Measurements from ENCODE around the gene IRF9. TPM values are rescaled to one million over a fixed set of nuclear protein-coding genes. Genes with fewer than 3 reads are reported as not detected.

The IRF9 gene
- total and polyA plus RNA-seq, 2 of the 13 experiments (the other 11 are each of a cell fraction or from before 2014, with no cell fraction given), result 14.9 to 49.7 TPM

GRCh38 chr14:24146978-24147760, 13.9 kb upstream of the IRF9 start, which contains the start of gene RNF31 (continued):
- TF ChIP-seq ZNF691 (CRISPR knock-in tag; IDR thresholded peaks at IDR 0.05; ENCODE audit: borderline replicate concordance, low read depth) (no peak; the same call in 1 of the 2 replicates), TBP (CRISPR knock-in tag; IDR thresholded peaks at IDR 0.05) (no peak; the same call in 1 of the 2 replicates), ZNF468 (CRISPR knock-in tag; IDR thresholded peaks at IDR 0.05) (peak; percentile 85; the same call in 1 of the 2 replicates), ZBTB34 (CRISPR knock-in tag; IDR thresholded peaks at IDR 0.05) (no peak), ZNF564 (CRISPR knock-in tag; IDR thresholded peaks at IDR 0.05) (no peak), GMEB2 (CRISPR knock-in tag; IDR thresholded peaks at IDR 0.05; ENCODE audit: low read depth) (peak; percentile 57; the same call in 1 of the 2 replicates), RBM39 (IDR thresholded peaks at IDR 0.05; ENCODE audit: low read depth, low read length, poor library complexity, severe bottlenecking) (peak; percentile 94), MXD1 (CRISPR knock-in tag; IDR thresholded peaks at IDR 0.05) (no peak; the same call in 1 of the 2 replicates), ZNF235 (CRISPR knock-in tag; IDR thresholded peaks at IDR 0.05; ENCODE audit: borderline replicate concordance) (0 out of 2 replicates have a peak, but pooled peaks have one; percentile 2), TARDBP (CRISPR knock-in tag; IDR thresholded peaks at IDR 0.05) (peak; percentile 46; the same call in 1 of the 2 replicates), GZF1 (CRISPR knock-in tag; IDR thresholded peaks at IDR 0.05) (peak; percentile 14; the same call in 1 of the 2 replicates), ZNF232 (CRISPR knock-in tag; IDR thresholded peaks at IDR 0.05; ENCODE audit: borderline replicate concordance) (peak; percentile 49), MLLT10 (CRISPR knock-in tag; IDR thresholded peaks at IDR 0.05) (0 out of 2 replicates have a peak, but pooled peaks have one; percentile 33), ZNF660 (CRISPR knock-in tag; IDR thresholded peaks at IDR 0.05; ENCODE audit: borderline replicate concordance, low read depth) (0 out of 2 replicates have a peak, but pooled peaks have one; percentile 86), MNT (IDR thresholded peaks at IDR 0.05) (peak; percentile 37)
- TF ChIP-seq, protein P1, sequence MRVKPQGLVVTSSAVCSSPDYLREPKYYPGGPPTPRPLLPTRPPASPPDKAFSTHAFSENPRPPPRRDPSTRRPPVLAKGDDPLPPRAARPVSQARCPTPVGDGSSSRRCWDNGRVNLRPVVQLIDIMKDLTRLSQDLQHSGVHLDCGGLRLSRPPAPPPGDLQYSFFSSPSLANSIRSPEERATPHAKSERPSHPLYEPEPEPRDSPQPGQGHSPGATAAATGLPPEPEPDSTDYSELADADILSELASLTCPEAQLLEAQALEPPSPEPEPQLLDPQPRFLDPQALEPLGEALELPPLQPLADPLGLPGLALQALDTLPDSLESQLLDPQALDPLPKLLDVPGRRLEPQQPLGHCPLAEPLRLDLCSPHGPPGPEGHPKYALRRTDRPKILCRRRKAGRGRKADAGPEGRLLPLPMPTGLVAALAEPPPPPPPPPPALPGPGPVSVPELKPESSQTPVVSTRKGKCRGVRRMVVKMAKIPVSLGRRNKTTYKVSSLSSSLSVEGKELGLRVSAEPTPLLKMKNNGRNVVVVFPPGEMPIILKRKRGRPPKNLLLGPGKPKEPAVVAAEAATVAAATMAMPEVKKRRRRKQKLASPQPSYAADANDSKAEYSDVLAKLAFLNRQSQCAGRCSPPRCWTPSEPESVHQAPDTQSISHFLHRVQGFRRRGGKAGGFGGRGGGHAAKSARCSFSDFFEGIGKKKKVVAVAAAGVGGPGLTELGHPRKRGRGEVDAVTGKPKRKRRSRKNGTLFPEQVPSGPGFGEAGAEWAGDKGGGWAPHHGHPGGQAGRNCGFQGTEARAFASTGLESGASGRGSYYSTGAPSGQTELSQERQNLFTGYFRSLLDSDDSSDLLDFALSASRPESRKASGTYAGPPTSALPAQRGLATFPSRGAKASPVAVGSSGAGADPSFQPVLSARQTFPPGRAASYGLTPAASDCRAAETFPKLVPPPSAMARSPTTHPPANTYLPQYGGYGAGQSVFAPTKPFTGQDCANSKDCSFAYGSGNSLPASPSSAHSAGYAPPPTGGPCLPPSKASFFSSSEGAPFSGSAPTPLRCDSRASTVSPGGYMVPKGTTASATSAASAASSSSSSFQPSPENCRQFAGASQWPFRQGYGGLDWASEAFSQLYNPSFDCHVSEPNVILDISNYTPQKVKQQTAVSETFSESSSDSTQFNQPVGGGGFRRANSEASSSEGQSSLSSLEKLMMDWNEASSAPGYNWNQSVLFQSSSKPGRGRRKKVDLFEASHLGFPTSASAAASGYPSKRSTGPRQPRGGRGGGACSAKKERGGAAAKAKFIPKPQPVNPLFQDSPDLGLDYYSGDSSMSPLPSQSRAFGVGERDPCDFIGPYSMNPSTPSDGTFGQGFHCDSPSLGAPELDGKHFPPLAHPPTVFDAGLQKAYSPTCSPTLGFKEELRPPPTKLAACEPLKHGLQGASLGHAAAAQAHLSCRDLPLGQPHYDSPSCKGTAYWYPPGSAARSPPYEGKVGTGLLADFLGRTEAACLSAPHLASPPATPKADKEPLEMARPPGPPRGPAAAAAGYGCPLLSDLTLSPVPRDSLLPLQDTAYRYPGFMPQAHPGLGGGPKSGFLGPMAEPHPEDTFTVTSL (CRISPR knock-in tag; IDR thresholded peaks at IDR 0.05; ENCODE audit: borderline replicate concordance), result no peak

Measured in HepG2 (cell line).